ENCODE data around the gene PROSER1. TPM values are rescaled to one million over a fixed set of nuclear protein-coding genes. Genes with fewer than 3 reads are reported as not detected.
"Not testable (repeated sequence)": the region's sequence is repeated elsewhere in the genome, so short reads cannot be mapped to it uniquely, and the experiment has no call there.

PROSER1 gene
- 16.7 and 18.5 TPM in 2 replicates for total RNA-seq (2014; rRNA removed; shearing (Covaris generic))
- polyA plus RNA-seq (2014; cell fraction: nucleus; rRNA removed), result 13.2 and 66.3 TPM in 2 replicates

DNA sequence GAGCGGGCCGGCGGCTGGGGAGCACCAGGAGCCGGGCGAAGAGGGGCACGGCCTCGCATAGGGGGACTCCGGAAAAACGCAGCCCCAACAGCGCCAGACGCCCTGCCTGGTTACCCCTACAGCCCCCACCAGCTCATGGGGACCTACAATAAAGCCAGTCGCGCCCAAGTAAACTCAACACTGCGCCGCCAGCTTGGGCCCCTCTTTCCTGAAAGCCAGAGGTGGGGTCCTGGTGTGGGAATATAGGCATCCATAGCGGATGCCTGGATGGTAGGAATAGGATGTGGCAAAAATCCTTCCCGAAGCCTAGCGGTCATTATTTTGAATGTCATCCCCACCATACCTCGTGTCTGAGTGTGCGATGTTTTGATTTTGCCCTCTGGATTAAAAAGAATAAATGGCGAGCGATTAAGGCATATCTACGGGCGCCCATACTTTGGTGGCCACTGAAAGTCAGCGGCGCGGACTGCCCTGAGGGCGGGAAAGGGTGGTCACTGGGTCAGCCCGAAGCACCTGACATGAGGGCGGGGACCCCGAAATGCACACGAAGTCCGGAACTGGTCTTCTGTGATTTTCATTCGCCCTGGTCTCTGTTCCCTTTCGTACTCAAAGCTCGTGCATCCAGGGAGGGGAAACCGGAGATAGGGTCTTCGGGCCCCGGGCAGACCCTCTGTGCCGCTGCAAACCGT lies at the start of gene PROSER1, which contains the start of gene NHLRC3:
Gene PROSER1, minus strand, starts transcription at position 210 of the 689 bp plus-strand sequence. CDS start 847 bp downstream, outside the sequence.
Gene NHLRC3, plus strand, starts transcription at position 577 of the 689 bp plus-strand sequence. CDS start 184 bp downstream, outside the sequence.
- DNase-seq (ENCODE audit: extremely low read depth, low read depth), result peak; percentile 83

DNA sequence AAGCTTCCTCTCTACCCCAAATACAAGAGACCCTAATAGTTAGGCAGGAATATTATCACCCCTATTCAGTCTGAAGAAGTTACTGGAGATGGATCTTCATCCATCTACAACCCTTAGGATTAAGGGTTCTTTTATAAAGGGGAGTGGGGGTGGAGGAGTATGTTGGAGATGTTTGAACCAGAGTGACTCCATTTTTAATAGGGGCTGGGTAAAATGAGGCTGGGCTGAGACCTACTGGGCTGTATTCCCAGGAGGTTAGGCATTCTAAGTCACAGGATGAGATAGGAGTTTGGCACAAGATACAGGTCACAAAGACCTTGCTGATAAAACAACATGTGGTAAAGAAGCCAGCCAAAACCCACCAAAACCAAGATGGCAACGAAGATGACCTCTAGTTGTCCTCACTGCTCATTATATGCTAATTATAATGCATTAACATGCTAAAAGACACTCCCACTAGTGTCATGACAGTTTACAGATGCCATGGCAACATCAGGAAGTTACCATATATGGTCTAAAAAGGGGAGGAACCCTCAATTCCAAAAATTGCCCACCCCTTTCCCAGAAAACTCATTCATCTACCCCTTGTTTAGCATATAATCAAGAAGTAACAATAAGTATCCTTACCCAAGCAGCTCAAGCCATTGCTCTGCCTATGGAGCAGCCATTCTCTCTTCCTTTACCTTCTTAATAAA lies 48.5 kb upstream of the PROSER1 start:
- not testable (repeated sequence) for DNase-seq (ENCODE audit: extremely low read depth, low read depth)

DNA sequence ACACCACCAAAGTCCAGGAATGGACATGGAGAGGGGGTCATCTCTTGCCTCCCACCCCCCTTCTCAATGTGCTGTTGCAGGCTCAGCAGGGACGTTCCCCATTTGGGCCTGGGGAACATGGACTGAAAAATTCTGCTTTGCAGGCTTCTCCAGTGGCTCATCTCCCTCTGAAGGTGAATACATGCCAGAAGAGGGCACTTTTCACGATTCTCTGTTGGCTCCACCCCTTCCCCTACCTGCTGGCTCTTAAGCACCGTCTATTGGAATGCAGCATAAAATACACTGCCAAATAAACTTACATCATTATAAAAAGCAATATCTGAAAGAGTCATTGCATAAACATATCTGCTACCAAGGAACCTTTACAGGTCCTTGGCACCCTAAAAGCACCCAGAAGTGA lies 36.1 kb upstream of the PROSER1 start:
- no peak for DNase-seq (ENCODE audit: extremely low read depth, low read depth)

DNA sequence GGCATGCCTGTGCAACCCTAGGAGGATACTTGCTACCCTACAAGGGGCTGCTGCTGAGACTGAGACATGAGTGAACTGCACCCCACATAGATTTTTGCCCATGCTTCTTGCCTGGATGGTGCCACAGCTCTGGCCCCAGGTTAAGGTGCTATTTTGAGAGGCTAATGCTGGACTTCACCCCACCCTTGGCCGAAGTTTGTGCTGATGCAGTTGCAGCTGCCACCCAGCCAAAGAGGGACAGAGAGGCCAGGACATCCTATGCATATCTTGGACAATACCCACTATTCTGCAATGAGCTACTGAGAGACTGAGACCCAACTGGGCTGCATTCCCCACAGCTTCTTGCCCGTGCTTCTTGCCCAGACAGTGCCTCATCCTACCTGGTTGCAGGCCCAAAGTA lies 35.0 kb upstream of the PROSER1 start:
- DNase-seq (ENCODE audit: extremely low read depth, low read depth), result no peak

DNA sequence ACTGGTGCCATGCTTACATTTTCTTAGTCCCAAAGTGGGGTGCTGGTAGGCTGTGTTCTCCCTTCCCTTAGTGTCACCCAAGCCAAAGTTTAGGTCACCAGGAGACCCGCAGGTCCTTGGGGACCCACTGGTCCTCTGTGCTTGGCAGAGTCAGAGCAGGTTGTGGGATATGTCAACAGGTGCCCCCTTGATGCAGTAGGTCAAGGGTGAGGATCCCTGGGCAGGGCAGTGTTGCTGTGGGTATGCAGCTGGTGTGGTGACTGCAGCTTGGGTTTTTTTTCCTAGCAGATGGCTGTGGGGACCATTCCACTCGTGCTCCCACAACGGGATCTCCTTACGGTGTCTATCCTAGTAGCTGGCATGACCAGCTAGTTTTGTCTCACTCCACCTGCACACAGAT lies 24.1 kb upstream of the PROSER1 start:
- no peak for DNase-seq (ENCODE audit: extremely low read depth, low read depth)

DNA sequence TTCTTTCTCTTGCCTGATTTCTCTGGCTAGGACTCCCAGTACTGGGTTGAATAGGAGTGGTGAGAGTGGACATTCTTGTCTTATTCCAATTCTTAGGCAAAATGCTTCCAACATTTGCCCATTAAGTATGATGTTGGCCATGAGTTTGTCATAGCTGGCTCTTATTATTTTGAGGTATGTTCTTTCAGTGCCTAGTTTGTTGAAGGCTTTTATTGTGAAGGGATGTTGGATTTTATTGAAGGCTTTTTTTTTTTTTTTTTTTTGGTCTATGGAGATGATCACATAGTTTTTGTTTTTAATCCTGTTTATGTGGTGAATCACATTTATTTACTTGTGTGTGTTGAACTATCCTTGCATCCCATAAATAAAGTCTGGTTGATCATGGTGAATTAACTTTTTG lies 20.2 kb upstream of the PROSER1 start:
- no peak for DNase-seq (ENCODE audit: extremely low read depth, low read depth)

DNA sequence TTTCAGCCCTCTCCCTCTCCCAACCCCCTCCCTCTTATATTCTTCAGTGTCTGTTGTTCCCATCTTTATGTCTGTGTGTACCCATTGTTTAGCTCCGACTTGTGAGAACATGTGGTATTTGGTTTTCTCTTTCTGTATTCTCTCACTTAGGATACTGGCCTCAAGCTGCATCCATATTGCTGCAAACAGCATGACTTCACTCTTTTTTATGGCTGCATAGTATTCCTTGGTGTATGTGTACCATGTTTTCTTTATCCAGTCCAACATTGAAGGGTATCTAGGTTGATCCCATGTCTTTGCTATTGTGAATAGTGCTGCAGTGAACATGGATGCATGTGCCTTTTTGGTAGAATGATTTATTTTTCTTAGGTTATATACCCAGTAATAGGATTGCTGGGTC lies 18.1 kb upstream of the PROSER1 start:
- DNase-seq (ENCODE audit: extremely low read depth, low read depth), result no peak

DNA sequence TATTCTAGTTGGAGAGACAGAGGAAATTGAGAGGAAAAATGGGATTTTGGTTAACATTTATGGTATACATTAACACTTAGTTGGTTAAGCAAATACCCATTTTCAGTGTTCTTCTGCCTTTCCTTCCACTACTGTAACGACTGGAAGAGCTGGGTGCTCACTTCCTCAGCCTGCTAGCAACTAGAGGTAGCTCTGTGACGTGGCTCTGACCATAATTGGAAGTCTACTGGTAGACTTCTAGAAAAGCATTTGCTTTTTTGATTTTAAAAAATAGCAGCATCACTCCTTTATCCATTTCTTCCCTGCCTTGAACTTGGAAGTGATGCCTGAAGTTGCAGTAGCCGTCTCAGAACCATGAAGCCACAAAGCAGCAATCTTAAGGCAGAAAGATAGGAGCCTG lies 16.2 kb upstream of the PROSER1 start:
- no peak for DNase-seq (ENCODE audit: extremely low read depth, low read depth)

DNA sequence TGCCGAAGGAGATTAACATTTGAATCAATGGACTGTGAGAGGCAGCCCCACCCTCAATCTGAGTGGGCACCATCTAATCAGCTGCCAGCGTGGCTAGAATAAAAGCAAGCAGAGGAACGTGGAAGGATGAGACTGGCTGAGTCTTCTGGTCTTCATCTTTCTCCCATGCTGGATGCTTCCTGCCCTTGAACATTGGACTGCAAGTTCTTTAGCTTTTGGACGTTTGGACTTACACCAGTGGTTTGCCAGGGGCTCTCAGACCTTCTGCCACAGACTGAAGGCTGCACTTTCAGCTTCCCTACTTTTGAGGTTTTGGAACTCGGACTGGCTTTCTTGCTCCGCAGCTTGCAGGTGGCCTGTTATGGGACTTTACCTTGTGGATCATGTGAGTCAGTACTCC lies 15.1 kb upstream of the PROSER1 start:
- DNase-seq (ENCODE audit: extremely low read depth, low read depth), result no peak

DNA sequence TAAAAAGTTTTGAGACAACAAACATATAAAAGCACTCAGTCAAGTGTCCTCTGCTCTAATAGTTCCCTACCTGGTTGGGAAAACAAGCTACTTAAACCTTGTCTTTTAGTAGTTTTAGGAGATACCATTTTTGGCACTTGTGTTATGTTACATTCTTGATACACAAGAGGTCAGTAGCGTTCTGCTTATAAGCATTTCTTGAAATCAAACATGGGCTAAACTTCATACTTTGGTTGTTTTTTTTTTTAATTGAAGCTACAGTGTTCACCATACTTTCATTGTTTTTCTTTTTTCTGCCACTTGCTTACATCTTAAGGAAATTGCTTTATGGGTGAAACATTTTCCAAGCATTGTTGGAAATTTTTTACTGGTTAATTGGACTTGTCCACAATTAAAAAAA lies 13.3 kb upstream of the PROSER1 start:
- peak; percentile 24 for DNase-seq (ENCODE audit: extremely low read depth, low read depth)

DNA sequence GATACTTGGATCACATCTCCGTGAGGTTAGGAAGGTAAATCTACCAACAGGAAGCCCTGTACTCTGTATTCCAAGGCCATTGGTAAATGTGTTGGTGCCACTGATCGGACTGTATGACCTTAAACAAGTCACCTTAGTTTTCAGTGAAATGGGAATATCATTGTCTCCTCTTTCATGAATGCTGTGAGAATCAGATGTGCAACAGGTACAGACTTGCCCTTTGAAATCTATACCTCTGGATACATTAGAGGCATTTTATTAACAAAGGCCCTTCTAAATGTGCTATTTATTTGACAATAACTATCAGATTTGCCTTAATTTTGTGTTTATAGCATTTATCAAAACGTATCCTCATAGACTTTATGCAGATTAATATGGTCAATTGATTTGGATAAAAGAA lies 11.4 kb upstream of the PROSER1 start:
- DNase-seq (ENCODE audit: extremely low read depth, low read depth), result no peak

DNA sequence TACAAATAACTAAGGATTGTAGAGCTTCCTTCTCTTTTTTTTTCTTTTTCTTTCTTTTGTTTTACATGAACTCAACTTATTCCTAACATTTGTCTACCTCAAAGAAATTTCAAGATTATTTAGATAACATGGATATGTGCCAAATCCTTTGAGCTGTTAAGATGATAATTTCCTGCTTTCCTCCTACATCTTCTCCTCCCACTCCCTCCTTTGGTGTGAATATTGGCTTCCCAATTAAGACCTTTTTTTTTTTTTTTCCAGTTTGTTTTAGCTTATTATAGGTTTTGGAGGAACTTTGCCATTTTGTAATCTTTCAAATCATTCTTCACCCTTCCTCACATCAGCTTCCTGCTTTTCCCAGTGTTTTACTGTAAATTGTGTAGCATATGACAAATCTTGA lies 10.9 kb upstream of the PROSER1 start:
- no peak for DNase-seq (ENCODE audit: extremely low read depth, low read depth)

DNA sequence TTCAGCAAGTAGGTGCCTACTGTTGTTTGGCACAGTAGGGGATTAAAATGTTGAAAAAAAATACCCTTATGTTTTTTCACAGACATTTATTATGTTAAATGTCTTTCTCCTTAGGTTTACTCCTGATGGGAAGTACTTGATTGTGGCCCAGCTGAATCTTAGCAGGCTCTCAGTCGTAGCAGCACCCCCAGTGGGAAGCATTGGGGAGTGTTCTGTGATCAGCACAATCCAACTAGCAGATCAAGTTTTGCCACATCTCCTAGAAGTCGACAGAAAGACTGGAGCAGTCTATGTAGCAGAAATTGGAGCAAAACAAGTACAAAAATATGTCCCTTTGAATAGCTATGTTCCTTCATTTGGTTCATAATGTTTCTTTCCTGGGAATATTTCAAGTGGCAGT lies 9.7 kb upstream of the PROSER1 start:
- no peak for DNase-seq (ENCODE audit: extremely low read depth, low read depth)

DNA sequence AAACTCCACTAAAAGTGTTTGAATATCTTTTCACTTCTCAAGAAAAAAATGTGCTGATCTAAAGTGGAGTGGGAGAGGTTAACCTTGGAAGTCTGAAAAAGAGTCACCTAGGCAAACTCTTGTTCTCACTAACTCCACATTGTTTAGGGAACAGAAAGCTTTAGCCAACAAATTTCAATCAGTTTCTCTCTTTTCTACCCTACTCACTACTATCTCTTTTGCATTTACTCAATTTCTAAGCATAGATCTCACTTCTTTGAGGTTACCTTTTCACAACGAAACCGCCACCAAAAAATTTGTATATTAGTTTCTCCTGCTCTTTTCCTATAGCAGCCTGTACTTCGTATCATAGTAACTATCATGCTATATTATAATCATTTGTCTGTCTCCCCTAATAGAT lies 6.6 kb upstream of the PROSER1 start:
- no peak for DNase-seq (ENCODE audit: extremely low read depth, low read depth)

DNA sequence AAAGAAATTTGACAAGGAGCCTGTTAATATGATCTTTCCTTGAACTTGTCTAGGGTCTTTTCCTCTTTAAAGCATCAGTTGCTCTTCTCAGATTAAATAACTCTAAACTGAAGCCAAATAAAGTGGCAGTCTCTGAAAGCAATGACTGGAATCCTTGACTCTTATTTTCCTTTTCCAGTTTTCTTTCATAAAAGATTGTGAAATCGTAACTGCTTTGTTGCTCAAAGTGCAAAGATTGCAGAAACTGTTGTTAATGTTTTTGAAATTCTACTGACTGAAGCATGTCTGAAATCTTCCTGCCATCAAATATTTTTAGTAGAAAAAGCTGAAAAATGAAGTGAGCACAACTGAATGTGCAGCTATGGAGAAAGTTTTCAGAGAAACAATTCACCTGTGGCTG lies 2.3 kb upstream of the PROSER1 start:
- DNase-seq (ENCODE audit: extremely low read depth, low read depth), result no peak

DNA sequence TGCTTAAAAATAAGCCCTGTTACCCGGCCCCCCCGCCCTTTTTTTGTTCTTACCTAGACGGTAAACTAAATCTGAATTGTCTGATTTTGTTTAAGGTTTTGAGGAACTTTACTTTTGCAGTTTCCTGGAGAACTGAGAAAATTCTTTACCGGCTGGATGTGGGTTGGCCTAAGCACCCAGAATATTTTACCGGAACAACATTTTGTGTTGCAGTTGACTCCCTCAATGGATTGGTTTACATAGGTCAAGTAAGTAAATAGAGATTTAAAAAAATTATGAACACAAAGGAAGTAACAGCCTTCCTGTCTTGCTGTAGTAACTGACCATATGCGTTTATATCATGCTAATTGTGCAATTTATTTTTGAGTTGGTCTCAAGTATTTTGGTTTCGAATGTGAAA lies 1.2 kb upstream of the PROSER1 start:
- DNase-seq (ENCODE audit: extremely low read depth, low read depth), result no peak

DNA sequence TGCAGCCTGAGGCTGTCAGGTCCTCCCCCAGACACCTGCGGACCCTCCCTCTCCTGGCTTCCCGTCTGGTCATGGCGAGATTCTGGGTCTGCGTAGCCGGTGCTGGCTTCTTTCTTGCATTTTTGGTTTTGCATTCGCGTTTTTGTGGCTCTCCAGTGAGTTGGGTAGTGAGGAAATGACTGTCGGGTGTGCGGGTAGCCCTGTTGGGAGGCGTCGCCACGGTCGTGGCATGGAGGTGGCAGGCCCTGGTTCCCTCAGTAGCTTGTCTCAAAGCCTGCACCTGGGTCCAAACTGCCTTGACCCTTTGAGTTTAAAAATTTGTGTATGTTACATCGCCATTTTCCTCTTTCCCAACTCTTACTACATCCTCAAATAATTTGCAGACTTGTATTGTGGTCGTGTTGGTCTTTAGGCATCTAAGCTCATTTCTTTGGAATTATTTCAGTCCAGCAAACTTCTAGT lies 711 bp upstream of the PROSER1 start:
- no peak for DNase-seq (ENCODE audit: extremely low read depth, low read depth)

DNA sequence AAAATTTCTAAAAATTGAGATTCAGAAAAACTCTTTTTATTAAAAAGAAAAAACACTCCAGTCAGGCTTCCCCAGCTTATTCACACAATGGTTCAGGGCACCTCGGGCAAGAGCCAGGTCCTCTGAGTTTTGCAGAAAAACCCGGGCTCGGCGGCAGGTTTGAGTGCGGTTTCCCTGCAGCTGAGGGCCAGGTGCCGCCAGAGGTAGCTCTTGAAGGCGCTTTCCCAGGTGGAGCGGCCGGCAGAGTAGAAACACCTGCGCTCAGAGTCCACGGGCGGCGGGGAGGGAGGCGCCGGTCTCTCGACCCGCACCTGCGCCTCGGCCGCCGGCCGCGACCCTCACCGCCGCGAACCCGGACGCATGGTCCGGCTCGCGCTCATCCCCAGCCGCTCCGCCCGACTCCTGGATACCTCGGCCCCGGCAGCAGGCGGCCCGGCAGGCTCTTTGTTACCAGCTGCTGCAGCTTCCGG lies 444 bp downstream of the PROSER1 start:
- no peak for DNase-seq (ENCODE audit: extremely low read depth, low read depth)

DNA sequence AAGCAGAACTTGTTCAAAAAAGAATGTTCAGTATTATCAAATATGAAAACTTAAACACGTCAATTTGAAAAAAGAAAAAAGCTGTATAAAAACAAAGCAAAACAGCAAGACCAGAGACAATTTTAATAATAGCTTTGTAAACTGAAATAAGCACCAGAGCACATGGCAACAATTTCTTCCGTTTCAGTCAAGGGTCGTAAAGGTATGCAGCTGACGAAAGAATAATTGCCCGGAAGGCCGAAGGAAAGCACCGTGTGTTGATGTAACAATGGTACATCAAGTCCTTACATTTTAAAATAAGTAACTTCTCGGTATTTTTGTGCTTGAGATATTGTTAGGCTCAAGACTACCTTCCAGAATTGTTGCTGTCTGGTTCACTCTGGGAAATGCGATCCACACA lies 1.7 kb downstream of the PROSER1 start:
- DNase-seq (ENCODE audit: extremely low read depth, low read depth), result no peak

DNA sequence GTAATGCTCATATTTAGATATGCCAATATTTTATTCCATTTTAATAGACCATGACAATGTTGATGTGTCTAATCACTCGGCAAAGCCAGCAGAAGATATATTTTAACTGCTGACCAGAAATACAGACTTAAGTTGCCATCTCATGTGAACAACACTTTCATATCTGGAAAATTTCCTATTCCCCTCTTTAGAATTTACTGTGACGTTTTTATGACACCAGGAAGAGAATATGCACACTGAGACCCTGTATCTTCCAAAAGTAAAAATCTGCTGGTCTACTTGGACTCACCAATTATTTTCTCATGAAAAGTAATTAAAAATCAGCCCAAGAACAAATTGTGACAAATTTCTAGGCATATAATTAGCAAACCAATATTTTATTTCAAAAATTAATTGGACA lies 2.1 kb downstream of the PROSER1 start:
- DNase-seq (ENCODE audit: extremely low read depth, low read depth), result no peak

DNA sequence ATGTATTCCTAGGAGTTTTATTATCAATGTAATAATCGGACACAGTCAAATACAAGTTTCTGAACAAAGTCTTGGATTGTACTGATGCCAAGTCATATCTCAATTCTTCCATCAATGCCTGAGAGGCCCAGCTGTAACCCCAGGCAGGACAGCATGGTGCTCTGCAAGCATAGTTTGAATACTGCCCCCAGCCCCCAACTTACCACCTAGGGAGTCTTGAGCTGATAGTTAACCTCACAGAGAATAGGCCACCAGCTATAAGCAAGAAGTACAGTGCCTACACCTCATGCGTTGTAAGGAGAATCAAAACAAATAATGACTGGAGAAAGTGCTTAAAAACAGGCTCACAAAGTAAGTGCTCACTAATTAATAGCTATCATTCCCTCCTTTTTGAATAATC lies 2.7 kb downstream of the PROSER1 start:
- DNase-seq (ENCODE audit: extremely low read depth, low read depth), result no peak

DNA sequence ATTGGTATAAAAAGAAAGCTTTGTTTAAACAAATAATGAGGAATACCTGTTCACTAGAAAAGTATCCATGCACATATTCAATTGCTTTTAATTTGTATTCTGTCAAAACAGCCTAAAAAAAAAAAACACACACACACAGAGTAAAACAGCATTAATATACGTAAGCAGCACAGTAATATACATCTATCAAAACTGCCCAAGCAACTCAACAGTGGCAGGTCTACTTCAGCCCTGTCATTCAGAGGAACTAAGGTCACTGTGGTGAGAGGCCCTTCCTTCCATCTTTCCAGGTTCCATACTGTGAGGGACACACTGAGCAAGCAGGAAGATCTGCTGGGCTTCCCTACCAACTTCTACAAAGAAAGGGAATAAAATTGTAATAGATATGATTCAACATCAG lies 3.8 kb downstream of the PROSER1 start:
- no peak for DNase-seq (ENCODE audit: extremely low read depth, low read depth)
